Neural cell (in vitro differentiated cells): ENCODE data around the gene MLLT1.

Experiments
- CTCF ChIP-seq: fragments of 450-650 bp; IDR thresholded peaks from 2 replicates; pipeline ENCODE4 v1.5.1; 2014; ENCODE audit warnings: antibody characterized with exemption, mild to moderate bottlenecking, moderate library complexity; ENCODE audit not compliant: poor library complexity, severe bottlenecking
- EP300 ChIP-seq: fragments of 450-650 bp; conservative IDR thresholded peaks from 2 replicates; pipeline ENCODE4 v1.6.1; 2014; ENCODE audit warnings: antibody characterized with exemption, mild to moderate bottlenecking, moderate library complexity; ENCODE audit not compliant: poor library complexity, severe bottlenecking
- EZH2 ChIP-seq: fragments of 200-600, 300-800 bp; shearing (Covaris generic), sonication (generic); IDR thresholded peaks from 2 replicates; pipeline ENCODE4 v1.6.1; 2014; ENCODE audit warnings: antibody characterized with exemption, low read length, borderline replicate concordance, mild to moderate bottlenecking; ENCODE audit not compliant: insufficient read depth, poor library complexity, severe bottlenecking
- MXI1 ChIP-seq: fragments of 450-650 bp; conservative IDR thresholded peaks from 2 replicates; pipeline ENCODE4 v1.6.1; 2014; ENCODE audit warnings: antibody characterized with exemption, mild to moderate bottlenecking; ENCODE audit not compliant: poor library complexity, severe bottlenecking
- POLR2AphosphoS5 ChIP-seq: IDR thresholded peaks from 2 replicates; pipeline ENCODE4 v1.6.1; 2012
- RAD21 ChIP-seq: fragments of 450-650 bp; conservative IDR thresholded peaks from 2 replicates; pipeline ENCODE4 v1.6.1; 2014; ENCODE audit warnings: antibody characterized with exemption, mild to moderate bottlenecking, moderate library complexity
- REST ChIP-seq: IDR thresholded peaks from 2 replicates; pipeline ENCODE4 v1.6.1; 2012; ENCODE audit warnings: borderline replicate concordance
- SMC3 ChIP-seq: fragments of 450-650 bp; conservative IDR thresholded peaks from 2 replicates; pipeline ENCODE4 v1.6.1; 2014; ENCODE audit warnings: antibody characterized with exemption, mild to moderate bottlenecking, moderate library complexity; ENCODE audit not compliant: poor library complexity
- TAF1 ChIP-seq: IDR thresholded peaks from 2 replicates; pipeline ENCODE4 v1.6.1; 2012; ENCODE audit warnings: low read depth

- TF ChIP-seq EZH2 (no peak), REST (no peak), CTCF (no peak), RAD21 (no peak), MXI1 (no peak), TAF1 (no peak), POLR2AphosphoS5 (no peak), EP300 (no peak), SMC3 (no peak)
Measured at GRCh38 chr19:6233056-6233826, 46.5 kb downstream of the MLLT1 start.
